ENCODE results near the gene REC8. TPM values are rescaled to one million over a fixed set of nuclear protein-coding genes. Genes with fewer than 3 reads are reported as not detected.

REC8 gene
- total and polyA plus RNA-seq, 2 of the 13 experiments (the other 11 are each of a cell fraction or from before 2014, with no cell fraction given) = 3.4 to 14.7 TPM

DNA sequence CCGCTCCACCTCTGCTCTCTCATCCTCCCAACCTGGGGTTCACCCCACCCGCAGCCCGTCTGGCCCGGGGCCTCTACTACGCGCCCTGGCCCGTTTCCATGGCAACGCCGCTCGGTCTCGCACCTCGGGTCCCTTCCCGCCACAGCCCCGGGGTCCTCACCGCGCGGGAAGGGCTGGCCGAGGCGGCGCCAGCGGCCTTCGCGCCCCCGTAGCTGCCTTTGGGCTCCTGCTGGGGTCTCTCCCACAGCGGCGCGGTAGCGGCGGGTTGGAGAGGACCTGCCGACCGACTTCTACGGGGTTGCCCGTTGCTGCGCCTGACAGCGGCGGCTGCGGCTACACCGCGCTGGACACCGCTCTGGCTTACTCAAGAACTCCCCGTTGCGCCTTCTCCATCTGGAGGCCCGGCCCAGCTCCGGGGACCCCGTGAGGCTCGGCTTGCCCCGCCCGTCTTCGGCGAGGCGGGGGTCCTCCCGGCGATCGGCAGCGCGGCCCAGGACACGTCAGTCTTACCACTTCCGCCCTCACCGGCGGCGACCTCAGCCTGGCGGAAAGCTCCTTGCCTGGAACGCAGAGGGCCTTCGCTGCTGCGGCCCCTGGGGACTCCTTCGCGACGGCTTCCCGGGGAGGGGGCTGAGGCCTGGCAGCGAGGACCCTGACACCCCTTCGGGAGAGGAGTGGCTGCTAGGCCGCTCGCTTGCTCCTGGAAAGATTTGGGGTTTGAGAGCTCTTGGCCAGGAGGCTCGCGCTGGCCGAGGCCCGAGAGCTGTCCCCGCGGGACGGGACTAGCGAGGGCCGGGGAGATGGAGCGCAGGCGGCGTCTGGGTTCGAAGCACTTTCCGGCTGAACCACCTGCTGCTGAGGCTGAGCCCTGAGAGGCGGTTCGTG, 23.5 kb downstream of the REC8 start, which contains the start of gene TM9SF1 (continued):
- TF ChIP-seq PBX3 (CRISPR knock-in tag; IDR thresholded peaks at IDR 0.05; ENCODE audit: borderline replicate concordance) (peak; percentile 93), TGIF2 (CRISPR knock-in tag; IDR thresholded peaks at IDR 0.05) (0 out of 2 replicates have a peak, but pooled peaks have one; percentile 80), ELK4 (CRISPR knock-in tag; IDR thresholded peaks at IDR 0.05; ENCODE audit: borderline replicate concordance) (peak; percentile 82; the same call in 1 of the 2 replicates), MBD4 (IDR thresholded peaks at IDR 0.05; ENCODE audit: borderline replicate concordance, low read length) (no peak), DNMT1 (CRISPR knock-in tag; IDR thresholded peaks at IDR 0.05) (no peak; the same call in none of the 2 replicates), FOXK2 (IDR thresholded peaks at IDR 0.05) (no peak), KMT2A (CRISPR knock-in tag; IDR thresholded peaks at IDR 0.05) (peak; percentile 100), CREM (IDR thresholded peaks at IDR 0.05) (peak; percentile 96), CREM (CRISPR knock-in tag; IDR thresholded peaks at IDR 0.05) (no peak), ZNF280D (CRISPR knock-in tag; IDR thresholded peaks at IDR 0.05) (peak; percentile 99), HOXA7 (CRISPR knock-in tag; IDR thresholded peaks at IDR 0.05) (no peak), GMEB2 (CRISPR knock-in tag; IDR thresholded peaks at IDR 0.05; ENCODE audit: low read depth) (peak; percentile 86), PLRG1 (conservative IDR thresholded peaks at IDR 0.05) (no peak)
- TF ChIP-seq, protein P1, sequence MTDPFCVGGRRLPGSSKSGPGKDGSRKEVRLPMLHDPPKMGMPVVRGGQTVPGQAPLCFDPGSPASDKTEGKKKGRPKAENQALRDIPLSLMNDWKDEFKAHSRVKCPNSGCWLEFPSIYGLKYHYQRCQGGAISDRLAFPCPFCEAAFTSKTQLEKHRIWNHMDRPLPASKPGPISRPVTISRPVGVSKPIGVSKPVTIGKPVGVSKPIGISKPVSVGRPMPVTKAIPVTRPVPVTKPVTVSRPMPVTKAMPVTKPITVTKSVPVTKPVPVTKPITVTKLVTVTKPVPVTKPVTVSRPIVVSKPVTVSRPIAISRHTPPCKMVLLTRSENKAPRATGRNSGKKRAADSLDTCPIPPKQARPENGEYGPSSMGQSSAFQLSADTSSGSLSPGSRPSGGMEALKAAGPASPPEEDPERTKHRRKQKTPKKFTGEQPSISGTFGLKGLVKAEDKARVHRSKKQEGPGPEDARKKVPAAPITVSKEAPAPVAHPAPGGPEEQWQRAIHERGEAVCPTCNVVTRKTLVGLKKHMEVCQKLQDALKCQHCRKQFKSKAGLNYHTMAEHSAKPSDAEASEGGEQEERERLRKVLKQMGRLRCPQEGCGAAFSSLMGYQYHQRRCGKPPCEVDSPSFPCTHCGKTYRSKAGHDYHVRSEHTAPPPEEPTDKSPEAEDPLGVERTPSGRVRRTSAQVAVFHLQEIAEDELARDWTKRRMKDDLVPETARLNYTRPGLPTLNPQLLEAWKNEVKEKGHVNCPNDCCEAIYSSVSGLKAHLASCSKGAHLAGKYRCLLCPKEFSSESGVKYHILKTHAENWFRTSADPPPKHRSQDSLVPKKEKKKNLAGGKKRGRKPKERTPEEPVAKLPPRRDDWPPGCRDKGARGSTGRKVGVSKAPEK (CRISPR knock-in tag; IDR thresholded peaks at IDR 0.05; ENCODE audit: borderline replicate concordance) = peak; percentile 92; the same call in 1 of the 2 replicates

Measured in HepG2 (cell line).